Activated CD4-positive, alpha-beta T cell treated with anti-CD3 and anti-CD28 coated beads, Interleukin-2, amount 50 U/mL, for 1 hour (primary cell): ENCODE measurements around the gene TDRD1.

Experiments used
- DNase-seq: peaks from one replicate; pipeline ENCODE4 v3.0.0-alpha.2; 2020

The TDRD1 gene

DNA sequence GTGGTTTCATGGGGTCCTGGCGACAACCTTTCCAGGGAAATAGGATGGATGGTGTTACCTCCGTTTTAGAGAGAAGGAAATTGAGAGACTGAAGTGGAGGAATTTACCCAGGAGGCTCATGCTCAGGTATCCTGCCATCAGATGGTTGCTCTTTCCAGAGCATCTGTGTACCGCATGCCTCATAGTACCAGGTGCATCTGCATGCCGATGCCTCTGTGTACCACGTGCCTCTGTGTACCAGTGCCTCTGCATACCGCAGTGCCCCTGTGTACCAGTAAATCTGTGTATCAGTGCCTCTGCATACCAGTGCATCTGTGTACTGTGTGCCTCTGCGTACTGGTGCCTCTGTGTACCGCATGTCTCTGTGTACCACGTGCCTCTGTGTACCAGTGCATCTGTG lies 63.1 kb downstream of the TDRD1 start:
- no peak for DNase-seq

DNA sequence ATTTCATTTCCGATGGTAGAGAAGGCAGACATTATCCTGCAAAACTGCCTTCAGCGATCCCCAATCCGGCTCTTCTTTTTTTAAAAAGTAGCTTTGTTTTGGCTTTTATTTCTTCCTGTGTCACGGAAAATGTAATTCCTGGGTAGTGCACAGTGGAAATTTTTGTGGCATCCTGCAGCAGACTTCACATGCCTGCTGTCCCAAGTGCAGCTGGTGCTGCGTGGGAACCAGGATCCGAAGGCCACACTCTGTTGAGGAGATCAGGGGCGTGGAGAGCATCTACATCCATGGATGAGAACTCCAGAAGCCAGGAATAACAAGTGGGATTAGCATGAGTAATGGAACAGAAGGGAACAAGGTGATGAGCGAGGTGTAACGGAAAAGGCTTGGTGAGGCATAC lies 64.5 kb downstream of the TDRD1 start:
- no peak for DNase-seq

DNA sequence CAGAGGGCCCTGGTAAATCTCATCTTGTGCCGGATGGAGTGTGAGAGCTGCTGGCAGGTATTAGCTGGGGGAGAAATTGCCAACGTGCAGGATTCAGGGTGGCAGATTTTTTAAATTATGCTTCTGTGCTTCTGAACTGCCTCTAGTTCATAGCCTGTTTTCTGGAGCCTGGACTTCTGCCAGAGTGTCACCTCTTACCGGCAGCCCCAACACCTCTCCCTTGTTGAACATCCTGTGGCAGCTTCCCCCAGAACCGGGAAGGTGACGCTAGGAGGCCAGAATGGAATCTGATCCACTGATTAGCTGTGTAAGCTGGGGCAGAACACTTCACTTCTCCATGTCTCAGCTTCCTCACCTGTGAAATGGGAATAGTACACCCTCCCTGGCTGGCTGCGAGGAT lies 65.0 kb downstream of the TDRD1 start:
- DNase-seq: no peak

DNA sequence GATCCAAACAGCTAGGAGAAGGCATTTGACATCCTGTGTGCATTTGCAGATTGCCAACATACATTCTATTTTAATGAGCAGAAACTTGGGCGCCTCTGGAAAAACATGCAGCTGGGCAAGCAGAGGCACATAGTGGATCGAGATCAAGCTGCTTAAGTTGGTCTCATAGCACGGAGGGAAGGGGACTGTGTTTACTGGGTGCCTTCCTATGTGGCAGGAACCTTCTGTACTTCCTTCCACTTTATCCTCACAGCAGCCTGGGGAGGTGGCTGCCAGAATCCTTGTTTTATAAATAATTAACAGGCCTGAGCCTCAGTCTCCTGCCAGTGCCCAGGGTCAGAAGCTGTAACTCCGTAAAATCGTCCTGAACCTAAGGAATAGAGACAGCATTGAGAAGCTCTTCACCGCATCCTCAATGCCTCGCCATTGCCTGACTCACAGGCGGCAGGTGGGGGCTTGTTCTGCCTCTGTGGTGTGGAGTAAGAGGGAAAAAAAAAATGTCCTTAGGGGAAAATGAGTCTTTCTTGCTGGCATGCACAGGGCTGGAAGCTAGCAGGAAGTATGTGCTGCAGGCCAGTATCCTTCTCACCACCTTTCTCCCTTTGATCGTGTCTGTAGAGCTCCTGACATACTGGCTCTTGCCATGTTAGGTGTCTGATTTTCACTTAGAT lies 66.1 kb downstream of the TDRD1 start:
- DNase-seq: no peak

DNA sequence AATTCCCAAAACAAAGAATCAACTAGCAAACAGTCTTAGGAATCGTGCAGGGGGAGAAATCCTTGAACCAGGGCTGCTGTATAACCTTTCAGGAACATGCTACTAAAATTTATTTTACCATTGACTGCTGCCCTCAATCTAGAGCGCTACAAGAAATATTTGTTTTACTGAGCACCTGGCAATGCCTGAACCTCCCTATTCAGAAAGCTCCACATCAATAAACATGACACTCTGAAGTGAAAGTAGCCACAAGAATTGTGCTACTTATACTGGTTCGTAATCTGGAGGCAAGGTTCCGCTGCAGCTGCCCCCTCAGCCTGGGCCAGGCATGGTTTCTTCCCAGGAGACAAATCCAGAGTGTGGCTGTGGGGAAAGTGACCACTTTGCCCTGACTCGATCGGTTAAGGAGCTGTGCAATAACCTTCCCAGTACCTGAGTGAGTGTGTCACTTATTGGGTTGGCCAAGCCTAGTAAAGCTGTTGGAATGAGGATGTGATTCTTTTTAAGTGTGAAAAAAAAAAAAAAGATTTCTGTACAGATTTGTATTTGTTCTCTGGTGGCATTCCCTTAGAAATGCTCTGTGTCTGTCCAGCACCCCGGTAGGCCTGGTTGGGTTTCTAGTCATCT lies 67.6 kb downstream of the TDRD1 start:
- DNase-seq: no peak

DNA sequence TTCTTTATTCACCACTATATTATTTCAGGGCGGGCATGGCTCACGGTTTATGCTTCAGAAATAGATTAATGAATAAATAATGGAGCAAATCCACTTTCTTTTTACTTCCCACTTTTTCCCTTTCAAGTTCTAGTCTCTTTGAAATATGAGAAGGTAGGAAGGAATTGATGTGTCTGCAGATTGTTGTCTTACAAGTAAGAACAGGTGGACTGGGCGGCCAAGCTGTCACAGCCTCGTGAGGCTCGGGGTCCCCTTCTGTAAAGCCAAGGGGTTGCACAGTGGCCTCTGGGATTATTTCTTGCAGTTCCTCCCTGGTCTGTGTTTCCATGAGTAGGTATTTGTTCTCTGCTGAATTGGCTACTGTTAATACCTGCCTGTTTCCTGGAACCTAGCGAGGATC lies 71.1 kb downstream of the TDRD1 start:
- DNase-seq: no peak

DNA sequence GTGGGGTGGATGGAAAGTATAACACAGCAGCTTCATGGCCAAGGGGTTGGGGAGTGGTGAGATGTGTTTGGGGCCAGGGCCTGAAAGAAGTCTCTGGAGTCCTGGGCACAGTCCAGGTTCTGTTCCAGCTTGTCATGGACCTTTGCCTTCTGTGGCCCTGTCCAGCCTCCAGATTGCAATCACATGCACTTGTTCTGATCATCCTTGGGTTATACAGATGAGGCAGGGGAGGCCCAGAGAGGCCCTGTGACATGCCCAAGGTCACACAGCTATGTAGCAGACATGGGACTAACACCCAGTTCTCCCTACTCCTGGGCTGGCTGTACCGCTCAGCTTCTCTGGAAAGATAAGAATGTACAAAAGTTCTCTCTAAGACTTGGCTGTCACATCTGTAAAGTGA lies 71.6 kb downstream of the TDRD1 start:
- no peak for DNase-seq

DNA sequence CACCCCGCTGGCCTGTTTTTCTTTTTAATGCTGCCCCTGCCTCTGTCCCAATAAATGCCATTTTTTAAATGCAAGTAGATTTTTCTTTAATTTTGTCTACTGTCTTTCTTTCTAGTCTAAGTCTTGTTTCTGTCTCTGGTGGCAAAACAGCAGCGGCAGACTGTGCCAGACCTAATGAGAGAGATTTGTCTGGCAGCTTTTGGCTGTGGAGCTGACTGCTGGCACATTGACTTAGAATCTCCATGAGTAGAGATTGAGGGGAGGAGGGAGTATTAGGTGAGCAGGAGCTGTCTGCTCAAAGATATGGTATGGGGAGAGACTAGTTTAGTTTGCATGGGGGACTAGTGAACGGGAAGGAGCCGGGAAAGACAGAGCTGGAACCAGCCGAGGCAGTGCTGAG lies 72.9 kb downstream of the TDRD1 start:
- DNase-seq: no peak

DNA sequence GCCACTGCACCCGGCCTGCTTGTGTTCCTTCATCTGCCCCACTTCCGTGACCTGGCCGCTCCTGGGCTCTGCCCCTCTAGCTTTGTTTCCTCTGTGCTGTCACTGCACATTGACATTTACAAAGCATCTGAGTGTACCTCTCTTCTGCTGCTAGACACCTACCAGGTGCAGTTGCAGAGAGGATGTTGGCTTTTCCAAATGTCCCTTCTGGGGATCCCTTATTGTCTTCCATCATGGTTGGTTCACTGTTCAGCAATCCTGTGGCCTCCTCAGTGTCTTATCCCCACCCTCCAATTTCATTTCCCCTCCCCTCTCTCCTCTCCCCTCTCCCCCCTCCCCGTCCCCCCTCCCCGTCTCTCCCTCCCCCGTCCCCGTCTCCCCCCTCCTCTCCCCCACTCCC lies 73.7 kb downstream of the TDRD1 start:
- DNase-seq: no peak

DNA sequence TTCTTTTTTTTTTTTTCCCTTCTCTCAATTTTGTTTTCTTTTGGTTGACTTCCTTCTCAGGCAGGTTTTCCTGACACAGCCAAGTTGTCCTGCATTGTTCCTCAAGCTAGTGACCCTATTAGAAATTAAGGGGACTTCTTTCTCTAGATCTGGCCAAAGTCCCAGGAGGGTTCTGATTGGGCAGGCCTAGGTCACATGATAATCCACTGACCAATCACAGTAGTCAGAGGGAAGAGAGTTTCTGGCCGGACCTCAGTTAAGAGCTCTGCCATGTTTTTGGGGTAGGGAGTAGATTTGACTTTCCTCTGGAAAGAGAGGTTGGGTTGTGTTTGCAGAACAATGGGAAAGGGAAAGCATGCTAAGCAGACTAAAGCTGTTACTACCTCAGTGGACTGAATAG lies 76.1 kb downstream of the TDRD1 start:
- DNase-seq: no peak

DNA sequence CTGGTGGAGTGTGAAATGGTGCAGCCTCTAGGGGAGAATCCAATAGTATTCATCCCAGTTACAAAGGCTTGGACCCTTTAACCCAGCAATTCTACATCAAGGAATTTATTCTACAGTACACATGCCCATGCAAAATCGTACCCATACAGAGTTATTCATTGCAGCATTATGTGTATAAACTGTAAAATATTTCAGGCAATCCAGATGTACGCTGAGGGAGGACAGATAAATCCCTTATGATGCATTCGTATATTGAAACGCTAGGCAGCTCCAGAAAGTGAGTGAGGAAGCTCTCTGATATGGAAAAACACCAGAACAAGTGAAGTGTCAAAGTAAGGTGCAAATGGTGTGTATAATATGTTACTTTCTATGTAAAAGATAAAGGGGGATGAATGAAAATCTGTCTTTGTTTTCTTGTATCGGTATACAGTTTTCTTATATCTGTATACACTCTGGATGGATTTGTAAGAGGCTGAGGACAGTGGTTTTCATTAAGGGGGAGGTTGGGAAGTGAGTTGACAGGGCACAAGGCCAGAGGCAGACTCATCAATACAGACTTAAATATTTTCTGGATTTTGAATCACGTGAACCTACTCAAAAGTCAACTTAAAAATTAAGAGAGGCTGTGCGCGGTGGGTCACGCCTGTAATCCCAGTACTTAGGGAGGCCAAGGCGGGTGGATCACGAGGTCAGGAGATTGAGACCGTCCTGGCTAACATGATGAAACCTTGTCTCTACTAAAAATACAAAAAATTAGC lies 77.0 kb downstream of the TDRD1 start:
- DNase-seq: no peak

DNA sequence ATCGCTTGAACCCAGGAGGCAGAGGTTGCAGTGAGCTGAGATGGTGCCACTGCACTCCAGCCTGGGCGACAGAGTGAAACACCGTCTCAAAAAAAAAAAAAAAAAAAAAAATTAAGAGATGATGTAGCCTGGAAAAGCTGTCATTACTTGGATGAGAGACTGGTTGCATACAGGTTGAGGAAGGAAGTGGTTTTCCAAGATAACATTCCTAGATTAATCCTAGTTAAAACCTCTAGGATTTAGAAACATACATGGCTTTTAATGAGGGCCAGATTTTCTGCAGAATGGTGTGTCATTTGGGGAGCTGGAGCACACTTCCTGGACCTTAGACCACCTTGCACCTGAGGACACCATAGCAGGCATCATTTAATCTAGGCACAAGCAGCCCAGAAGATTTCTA lies 77.7 kb downstream of the TDRD1 start:
- no peak for DNase-seq

DNA sequence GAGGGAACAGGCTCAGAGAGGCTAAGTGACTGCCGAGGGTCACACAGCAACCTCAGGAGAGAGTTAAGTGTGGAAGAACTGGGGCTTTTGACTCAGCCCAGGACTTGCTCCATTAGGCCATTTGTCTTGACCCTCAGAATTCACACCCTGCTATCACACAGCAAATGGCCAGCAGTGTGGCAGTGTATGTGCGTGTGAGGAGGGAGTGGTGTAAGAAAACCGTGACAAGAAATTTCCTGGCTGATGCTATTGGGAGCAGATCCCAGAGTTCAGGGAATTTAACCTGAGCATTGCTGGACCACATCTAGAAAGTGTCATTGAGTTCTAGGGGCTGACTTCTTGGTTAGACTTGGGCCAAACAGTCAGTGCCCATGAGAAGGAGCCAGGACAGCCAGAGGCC lies 78.3 kb downstream of the TDRD1 start:
- DNase-seq: no peak

DNA sequence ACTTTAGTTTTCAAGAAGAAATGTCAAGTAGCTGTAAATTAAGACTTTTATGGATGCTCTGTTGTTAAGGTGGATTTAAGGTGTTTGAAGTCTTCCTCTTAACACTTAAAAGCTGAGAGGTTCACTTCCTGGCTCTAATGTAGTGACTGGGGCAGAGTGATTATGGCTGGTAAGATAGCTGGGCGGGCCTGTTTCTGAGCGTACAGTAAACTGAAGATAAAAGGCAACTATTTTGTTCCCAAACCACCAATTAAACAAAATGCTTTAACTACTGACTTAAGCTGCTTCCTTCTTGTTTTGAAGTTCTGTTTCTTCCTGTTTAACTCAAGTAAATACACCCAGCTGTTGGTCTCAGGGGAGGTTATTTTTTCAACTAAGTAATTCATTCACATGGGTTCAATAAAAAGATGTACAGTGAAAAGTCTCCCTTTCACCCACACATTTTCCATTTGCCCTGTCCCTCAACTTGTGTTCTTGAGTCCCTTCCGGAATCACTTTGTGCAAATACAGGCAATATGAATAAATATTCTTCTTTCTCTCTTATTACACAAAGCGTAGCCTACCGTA lies 79.2 kb downstream of the TDRD1 start:
- DNase-seq: no peak

DNA sequence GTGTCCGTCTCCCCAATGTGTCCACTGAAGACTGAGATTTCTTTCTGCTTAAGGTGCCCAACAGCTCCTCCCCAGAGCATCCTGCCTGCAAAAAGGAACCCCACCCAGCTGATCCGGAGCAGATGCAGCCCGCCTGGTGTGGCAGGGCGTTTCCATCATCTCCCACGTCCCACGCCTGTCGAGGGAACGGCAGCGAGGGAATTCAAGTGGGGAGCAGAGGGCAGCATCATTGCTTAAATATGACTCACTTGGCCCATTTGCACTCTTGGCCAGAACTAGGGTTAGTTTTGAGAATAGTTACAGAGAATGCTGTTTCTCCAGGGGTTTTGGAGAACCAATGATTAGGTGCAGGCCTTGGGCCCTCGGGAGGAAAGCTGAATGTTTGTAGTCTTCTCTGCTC lies 80.7 kb downstream of the TDRD1 start:
- DNase-seq: no peak

DNA sequence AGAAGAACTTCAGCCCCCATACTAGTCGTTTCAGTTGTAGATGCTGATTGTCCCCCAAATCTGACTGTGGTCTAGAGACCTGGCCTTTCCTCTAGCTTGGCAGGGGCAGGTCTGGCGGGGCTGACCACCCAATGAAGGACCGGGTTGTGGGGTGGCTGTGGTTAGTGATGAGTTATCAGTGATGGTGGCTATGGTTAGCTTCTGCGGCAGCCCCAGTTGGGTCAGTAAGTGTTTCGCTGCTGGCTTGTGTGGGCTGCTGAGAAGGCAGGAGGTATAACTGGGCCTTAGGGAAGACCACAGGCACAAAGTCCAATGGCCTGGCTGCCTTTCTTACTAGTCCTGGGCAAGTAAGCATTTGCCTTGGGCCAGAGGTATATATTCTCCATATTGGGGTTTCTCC lies 81.2 kb downstream of the TDRD1 start:
- no peak for DNase-seq

DNA sequence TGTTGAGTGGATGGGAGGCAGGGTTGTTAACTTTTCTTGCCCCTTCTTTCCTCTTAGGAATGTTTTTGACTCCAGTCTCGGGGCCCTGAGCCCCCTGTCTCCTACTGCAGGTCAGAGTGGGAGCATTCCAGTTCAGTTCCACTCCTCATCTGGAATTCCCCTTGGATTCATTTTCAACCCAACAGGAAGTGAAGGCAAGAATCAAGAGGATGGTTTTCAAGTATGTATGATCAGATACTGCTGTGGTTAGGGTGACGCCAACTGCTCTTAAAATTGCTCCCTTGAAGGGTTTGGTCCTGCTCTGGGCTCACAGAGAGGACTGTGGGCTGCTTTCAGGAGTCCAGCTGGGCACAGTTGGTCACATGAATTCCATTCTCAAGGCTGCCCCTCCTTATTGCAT lies 81.9 kb downstream of the TDRD1 start:
- no peak for DNase-seq

DNA sequence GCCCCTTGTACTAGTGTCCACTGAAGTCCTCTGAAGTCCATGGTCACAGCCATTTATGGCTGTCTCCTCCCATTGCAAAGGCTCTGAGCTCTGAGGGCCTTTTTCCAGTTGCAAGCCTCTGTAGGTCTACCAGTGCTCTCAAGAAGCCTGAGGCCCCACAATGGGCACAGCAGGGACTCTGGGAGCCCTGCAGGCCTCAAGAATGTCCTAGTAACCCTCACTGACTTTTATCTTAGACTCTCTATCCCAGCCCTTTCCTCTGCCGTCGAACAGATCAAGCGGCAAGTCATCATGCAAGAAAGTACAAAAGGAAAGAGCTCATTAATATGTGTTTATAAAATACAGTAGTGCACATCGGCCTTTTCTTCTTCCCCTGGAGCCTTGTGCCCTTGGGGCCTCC lies 83.3 kb downstream of the TDRD1 start:
- no peak for DNase-seq

DNA sequence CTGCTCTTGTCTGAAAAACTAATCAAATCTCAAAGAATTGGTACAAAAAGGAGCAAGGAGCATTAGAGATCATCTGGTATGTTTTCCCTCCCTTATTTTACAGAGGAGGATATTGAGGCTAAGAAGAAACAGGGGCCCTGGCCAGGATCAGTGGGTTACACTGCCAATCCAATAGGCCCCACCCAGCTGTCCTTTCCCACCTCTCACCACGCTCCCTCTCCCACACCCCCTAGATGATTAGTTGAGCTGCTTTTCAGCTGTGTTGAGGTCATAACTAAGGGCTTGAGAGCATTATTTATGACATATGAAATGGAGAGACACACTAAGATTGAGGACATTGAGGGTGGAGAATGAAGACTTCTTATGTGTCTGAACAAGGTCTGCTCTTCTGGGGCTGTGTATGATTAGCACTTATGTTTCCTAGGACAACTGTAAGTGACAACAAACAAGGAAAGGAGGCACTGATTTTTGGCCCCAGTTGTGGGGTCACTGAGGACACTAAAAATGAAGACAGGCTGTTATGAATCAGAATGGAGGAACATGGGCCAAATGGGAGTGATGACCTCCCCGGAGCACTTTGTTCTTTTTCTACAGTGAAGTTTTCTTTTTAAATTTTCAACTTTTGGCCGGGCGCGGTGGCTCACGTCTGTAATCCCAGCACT lies 86.4 kb downstream of the TDRD1 start:
- no peak for DNase-seq

DNA sequence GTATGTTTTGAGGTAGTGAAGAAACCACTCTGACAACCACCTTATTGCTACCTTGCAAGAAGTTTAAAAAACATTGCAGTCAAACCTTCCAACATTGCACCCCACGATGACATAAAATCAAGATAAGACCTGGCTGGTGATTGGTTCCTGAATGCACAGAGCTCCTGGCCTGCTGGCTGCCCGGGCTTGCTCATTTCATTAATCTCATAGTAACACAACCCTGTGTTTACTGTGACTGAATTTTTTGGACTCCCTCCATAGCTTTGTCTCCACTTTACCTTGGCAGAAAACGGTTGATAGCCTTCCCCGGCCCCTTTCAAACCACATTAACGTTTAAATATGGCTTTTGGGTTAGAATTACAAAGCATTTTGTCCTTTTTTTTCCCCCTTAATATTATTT lies 87.4 kb downstream of the TDRD1 start:
- DNase-seq: no peak

DNA sequence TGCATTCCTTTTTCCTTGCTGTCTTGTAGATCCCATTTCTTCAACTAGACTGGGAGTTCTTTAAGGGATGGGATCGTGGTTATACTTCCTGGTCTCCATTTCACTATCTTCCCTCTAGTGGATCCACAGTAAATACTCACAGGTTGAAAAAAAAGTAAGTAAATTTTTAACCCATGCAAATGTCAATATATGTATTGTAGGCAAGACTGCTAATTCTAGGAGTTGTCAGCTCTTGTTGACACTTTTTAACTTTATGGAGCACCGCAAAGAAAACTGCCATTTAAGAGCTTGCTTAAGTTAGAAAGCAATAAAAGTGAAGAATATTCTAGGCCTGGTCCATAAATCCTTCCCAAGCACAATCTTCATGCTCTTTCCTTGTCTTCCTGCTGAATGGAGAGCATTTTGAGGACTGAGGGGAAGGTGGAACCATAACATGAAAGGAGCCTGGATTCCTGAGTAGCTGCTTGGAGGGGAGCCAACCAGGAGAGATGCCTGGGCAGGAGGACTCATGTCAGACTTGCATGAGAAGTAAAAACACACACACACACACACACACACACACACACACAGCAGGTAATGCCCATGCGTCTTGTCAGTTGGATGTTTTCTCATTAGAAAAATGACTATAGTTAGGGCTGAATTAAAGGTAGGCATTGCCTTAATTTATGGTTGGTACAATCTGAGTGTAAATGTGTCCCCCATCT lies 92.1 kb downstream of the TDRD1 start:
- no peak for DNase-seq

DNA sequence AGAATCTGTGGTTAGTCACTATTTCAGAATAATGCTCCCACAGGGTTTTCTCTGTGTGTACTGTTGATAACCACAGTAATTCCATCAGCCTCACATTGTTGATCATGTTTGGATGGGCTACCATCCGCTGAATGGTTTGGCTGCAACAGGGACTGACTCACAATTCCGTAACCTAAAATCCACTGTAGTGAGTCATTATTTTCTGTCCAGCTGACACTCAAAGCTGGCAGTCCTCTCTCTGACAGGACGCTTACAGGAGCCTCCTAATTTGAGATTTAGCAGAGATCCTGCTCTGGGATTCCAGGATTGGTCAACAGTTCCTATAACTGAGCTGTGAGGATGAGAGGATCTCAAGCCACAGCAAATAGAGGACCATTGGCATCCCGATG lies 92.6 kb downstream of the TDRD1 start:
- DNase-seq: no peak

DNA sequence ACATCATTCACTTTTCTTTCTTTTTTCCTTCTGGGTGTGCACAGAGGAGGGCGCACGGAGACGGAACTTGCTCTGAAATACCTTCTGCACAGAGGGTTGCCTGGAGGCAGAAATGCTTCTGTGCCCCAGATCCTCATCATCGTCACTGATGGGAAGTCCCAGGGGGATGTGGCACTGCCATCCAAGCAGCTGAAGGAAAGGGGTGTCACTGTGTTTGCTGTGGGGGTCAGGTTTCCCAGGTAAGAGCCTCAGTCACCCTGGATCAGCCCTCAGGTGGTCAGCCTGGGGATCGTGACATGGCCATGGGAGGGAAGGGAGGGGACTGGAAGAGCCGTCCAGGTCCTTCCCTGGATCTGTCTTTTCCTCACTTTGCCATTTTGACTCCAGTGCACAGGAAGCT lies 93.5 kb downstream of the TDRD1 start:
- no peak for DNase-seq
